CD4-positive, alpha-beta T cell treated with Interleukin-10 for 1 hour (primary cell): ENCODE measurements around the gene DGCR2.
A peak's percentile ranks its signal among the peaks of the same experiment; 100 is the strongest.

Source experiments
- DNase-seq: peaks from one replicate; pipeline ENCODE4 v3.0.0-alpha.2; 2020

DGCR2 gene

DNA sequence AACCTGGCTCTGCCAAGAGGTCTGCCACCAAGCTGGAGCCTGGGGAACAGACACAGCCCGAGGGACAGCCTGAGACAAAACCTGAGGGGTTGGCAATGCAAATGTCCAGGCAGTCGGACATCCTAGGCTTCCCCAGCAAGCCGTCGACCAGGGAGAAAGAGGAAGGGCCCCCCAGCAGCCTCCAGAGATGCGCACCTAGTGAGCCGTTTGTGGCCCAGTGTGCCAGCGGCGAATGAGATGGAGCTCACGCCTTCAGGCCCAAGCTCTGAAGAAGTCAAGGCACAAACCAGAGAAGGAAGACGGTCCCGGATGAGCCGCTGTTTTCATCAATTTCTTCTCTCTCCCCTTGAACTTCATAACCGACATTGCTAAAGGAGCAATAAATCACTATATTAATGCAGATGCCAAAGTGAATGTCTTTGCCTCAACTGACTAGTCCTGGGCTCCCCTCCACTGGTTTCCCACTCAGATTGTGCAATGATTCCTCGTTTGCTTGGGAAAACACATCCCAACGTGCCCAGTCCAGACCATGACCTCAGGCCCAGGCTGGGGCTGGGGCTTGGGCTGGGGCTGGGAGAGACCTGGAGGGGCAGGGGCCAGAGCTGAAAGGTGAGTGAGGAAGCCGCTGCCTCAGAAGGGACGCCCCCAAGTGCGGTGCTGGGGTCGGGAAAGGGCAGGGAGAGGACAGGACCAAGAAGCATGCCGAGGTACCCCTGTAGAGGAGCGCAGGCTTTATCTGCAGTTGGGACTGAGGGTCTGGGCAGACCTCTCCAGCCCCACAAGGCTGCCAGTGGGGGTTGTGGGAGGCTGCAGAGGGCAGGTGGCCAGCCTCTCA lies 3.5 kb upstream of the DGCR2 start:
- no peak for DNase-seq

- no peak for DNase-seq
Observed at GRCh38 chr22:19125011-19125410, 2.8 kb upstream of the DGCR2 start.

DNA sequence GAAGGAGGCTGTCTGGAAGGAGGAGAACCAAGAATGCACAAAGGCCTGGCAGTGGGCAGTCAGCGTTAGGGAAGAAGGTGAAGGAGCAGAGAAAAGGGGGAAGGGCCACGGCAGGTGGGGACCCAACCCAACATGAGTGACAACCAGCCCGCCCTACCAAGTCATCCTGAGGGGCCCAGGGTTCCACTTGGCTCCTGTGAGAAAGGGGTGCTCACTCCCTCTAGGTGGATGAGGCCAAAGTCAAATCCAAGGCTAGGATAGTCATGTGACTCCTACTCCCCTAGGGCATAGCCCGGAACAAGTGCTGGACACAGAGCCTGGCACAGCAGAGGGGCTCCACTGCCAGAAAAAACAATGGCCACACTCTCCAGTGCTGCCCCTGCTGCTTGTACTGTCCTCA lies 2.2 kb upstream of the DGCR2 start:
- DNase-seq: no peak

DNA sequence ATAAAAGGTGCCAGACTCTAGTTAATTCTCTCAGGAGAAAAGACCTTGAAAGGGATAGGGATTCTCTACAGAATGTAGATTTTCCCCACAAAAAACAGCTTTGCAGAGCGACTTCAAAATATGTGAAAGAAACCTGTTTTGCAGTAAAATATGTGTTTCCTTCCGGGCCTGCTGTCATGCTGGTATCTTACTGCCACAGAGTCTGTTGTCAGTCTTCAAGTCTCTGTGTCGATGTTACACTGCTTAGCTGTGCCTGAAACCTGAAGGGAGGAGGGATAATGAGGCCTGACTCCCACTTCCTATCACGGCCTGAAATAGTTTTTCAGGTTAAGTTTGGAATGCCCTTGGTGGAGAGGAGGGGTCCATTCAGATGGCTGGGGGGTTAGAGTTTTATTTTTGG lies 1.7 kb upstream of the DGCR2 start:
- no peak for DNase-seq

- DNase-seq: no peak
Observed at GRCh38 chr22:19122752-19123492, 710 bp upstream of the DGCR2 start.

GRCh38 chr22:19121631-19122142 lies 525 bp downstream of the DGCR2 start:
- DNase-seq: peak; percentile 24

DNA sequence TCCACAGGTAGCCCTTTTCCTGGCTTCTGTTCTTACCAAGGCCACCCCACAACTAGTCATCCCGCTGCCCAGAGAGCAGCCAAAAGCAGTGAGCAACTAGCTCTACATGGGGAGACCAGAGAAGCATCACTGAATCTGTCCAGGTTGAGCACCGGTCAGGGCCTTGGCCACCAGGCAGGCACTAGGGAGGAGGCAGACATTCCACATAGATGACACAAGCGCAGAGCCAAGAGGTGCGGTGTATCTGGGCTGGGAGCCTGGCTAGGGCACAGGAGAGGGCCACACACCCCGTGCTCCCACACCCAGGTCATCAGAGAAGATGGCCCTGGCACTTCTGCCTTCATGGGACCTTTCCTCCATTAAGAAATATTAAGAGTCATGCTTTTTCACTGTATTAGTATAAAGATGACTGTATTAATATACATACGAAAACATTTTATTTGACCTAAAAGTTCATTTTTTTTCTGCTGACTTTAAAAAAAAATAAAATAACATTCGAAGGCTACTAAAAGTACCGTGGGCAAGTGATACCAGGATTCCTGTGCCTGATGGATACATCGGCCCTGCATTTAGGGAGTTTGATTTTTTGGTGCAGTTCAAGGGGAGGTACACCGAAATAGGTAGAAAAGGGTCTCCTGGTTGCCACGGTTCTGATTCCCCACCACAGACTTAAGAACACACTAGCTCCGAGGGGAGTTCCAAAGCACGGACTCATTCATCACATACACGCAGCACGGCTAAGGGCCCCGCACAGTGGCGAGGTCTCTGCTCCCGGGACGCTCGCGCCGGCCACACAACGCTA lies 1.2 kb downstream of the DGCR2 start:
- no peak for DNase-seq

- no peak for DNase-seq
Observed at GRCh38 chr22:19119949-19120348, 2.3 kb downstream of the DGCR2 start.

- peak; percentile 28 for DNase-seq
Observed at GRCh38 chr22:19118329-19118880, 3.8 kb downstream of the DGCR2 start.

- DNase-seq: no peak
Observed at GRCh38 chr22:19117111-19117512, 5.1 kb downstream of the DGCR2 start.

GRCh38 chr22:19115628-19116027 lies 6.6 kb downstream of the DGCR2 start:
- DNase-seq: peak; percentile 26

GRCh38 chr22:19114984-19115552 lies 7.1 kb downstream of the DGCR2 start:
- no peak for DNase-seq

DNA sequence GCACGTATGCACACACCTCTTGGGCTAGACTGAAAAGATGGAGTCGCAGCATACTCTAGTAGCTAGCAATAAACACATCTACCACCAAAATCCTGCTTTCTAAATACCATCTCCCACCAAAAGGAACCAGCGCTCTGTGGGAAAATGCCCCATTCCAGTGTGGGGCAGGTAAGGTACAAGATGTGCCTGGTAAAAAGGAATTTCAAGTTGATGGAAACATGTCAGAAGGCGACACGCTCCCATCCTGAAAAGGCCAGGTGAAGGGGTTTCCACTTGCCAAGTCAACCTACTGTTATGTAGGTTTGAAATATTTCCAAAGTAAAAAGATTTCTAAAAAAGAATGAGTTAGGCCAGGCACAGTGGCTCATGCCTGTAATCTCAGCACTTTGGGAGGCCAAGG lies 8.8 kb downstream of the DGCR2 start:
- DNase-seq: no peak

- DNase-seq: no peak
Observed at GRCh38 chr22:19111584-19111983, 10.6 kb downstream of the DGCR2 start.

DNA sequence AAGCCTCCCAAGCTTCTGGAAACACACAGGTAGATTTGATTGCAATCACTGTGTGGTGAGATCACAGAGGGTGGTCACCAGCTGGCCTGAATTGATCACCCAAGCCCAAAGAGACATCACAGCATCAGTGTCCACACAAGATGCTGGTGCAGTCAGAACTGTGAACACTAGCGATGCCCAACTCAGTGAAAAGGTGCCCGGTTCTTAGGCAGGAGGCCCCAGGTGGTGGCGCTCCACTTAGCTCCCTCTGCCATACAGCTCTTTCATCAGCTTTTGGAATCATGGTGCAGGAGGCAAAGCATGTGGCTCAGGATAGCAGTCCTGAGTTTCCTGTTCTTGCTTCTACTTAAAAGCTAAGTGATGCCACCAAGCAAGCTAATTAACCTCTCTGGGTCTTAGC lies 11.1 kb downstream of the DGCR2 start:
- no peak for DNase-seq

- no peak for DNase-seq
Observed at GRCh38 chr22:19110646-19111045, 11.6 kb downstream of the DGCR2 start.

DNA sequence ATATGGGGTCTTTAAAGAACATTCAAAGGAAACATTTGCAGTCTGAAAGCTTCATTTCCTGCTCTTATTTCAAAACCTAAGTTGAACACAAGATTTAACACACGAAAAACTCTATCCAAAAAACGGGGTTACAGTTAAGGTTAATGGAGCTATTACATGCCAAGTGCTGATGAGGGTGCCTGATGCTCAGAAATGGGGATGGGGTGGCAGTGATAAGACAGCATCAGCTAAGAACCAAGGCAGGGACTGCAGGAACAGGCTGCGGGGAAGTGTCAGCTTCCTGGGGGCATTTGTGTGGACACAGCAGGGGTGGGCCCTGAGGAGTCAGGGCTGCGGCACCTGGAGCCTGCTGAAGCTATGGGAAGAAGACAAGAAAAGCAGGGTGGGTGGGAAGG lies 12.2 kb downstream of the DGCR2 start:
- DNase-seq: no peak

GRCh38 chr22:19109198-19110063 lies 12.8 kb downstream of the DGCR2 start:
- DNase-seq: peak; percentile 76

DNA sequence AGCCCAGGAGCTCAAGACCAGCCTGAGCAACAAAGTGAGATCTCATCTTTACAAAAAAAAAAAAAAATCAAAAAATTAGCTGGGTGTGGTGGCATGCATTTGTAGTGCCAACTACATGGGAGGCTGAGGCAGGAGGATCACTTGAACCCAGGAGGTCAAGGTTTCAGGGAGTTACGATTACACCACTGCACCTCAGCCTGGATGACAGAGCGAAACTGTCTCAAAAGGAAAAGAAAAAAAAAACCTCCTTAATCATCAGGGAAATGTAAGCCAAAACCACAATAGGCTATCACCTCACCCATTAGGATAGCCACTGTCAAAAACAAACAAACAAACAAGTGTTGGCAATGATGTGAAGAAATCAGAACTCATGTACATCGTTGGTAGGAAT lies 13.4 kb downstream of the DGCR2 start:
- DNase-seq: no peak

GRCh38 chr22:19107730-19108074 lies 14.5 kb downstream of the DGCR2 start:
- DNase-seq: no peak

DNA sequence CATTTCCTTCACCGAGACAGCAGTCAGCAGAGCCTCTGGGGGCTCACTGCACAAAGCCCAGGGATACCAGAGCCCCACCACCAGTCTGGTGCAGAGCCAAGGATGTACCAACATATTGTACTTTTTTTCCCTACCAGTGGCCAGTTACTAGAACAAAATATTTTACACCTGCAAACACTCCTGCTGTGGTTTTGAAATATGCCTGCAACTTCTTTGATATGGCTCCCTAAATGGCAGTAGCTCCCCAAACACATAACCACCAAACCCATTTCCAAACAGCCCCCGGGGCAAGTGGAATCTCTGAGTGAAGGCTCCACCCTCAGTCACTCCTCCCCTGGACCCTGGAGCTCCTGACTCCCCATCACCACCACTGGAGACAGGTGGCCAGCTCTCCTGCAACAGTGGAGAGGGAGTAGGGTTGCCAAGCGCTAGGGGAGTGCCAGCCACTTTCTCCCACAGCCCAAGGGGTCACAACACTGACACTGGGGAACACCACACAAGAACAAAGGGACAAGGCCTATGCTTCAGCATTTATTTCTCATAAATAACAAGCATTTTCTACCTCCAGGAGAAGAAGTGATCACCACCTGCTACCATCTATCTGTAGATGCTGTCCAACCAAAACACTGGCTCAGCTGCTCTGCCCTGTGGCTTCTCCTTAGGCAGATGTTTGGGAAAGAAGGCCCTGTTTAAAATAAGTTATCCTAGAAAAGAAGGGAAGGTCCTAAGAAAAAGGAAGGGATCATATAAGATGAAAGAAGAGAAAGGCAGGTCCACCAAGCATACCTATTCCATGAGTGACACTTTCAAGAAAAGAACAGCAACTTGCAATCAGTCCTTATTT lies 15.1 kb downstream of the DGCR2 start:
- no peak for DNase-seq
